Tibial nerve (tissue), 4 donors: ENCODE data around the gene CDC14B.

Source experiments
- EP300 ChIP-seq, 2 donors: sonication (generic); formaldehyde crosslinking; IDR thresholded peaks; one replicate each; pipeline ENCODE4 v1.6.1; 2017; ENCODE audit warnings: antibody characterized with exemption in 2 of 2, mild to moderate bottlenecking in 1 of 2
- POLR2A ChIP-seq, 2 donors: fragments of 450-650 bp; IDR thresholded peaks; one replicate each; pipeline ENCODE4 v1.6.1; 2017; ENCODE audit warnings: antibody characterized with exemption in 2 of 2, mild to moderate bottlenecking in 2 of 2, moderate library complexity in 2 of 2
- TF ChIP-seq, protein P1 (sequence below), 5 experiments: fragments of 200-600 bp in 3 of 5; fragments of 450-650 bp in 2 of 5; sonication (generic) in 3 of 5; IDR thresholded peaks; one replicate each; pipeline ENCODE4 v1.5.1; 2016 to 2019; ENCODE audit warnings: antibody characterized with exemption in 5 of 5, mild to moderate bottlenecking in 3 of 5, moderate library complexity in 2 of 5

DNA sequence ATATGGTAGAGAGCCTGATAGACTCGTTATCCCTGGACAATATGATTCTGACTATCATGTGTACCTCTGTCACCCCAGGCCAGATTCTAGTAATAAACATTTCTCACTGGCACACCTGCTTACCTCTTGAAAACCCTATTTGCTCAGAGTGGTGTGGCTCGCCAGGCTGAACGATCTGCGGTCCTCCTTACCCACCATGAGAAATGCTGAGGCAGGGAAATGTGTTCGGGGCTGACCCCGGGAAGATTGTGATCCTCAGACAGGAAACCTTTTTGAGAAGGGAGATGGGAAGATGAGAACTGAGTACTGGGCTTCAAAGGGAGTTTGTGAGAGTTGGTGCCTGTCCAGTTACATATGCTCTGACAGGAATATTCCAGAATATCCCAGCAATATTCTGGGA, 46.1 kb upstream of the CDC14B start:
- TF ChIP-seq, protein P1, sequence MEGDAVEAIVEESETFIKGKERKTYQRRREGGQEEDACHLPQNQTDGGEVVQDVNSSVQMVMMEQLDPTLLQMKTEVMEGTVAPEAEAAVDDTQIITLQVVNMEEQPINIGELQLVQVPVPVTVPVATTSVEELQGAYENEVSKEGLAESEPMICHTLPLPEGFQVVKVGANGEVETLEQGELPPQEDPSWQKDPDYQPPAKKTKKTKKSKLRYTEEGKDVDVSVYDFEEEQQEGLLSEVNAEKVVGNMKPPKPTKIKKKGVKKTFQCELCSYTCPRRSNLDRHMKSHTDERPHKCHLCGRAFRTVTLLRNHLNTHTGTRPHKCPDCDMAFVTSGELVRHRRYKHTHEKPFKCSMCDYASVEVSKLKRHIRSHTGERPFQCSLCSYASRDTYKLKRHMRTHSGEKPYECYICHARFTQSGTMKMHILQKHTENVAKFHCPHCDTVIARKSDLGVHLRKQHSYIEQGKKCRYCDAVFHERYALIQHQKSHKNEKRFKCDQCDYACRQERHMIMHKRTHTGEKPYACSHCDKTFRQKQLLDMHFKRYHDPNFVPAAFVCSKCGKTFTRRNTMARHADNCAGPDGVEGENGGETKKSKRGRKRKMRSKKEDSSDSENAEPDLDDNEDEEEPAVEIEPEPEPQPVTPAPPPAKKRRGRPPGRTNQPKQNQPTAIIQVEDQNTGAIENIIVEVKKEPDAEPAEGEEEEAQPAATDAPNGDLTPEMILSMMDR (IDR thresholded peaks at IDR 0.05): no peak
- TF ChIP-seq POLR2A (IDR thresholded peaks at IDR 0.05) (no peak), EP300 (IDR thresholded peaks at IDR 0.05) (no peak)
